KMS-11 (cell line): ENCODE measurements around the gene FOXP1.

Experiments used
- H2AFZ ChIP-seq: fragments of 200-600 bp; sonication (generic); 2 replicates; pipeline ENCODE4 v1.6.1; 2016; ENCODE audit warnings: antibody characterized with exemption, mixed run types, low read depth
- H3K27ac ChIP-seq: fragments of 200-600 bp; sonication (generic); 2 replicates; pipeline ENCODE4 v1.6.1; 2016; ENCODE audit warnings: mild to moderate bottlenecking, mixed run types
- H3K27me3 ChIP-seq: fragments of 200-600 bp; sonication (generic); 2 replicates; pipeline ENCODE4 v1.6.1; 2017; ENCODE audit warnings: mild to moderate bottlenecking, low read depth, mixed run types, moderate library complexity; ENCODE audit not compliant: insufficient read depth
- H3K36me3 ChIP-seq: fragments of 200-600 bp; sonication (generic); 2 replicates; pipeline ENCODE4 v1.6.1; 2017; ENCODE audit warnings: mild to moderate bottlenecking, mixed run types; ENCODE audit not compliant: insufficient read depth
- H3K4me1 ChIP-seq: fragments of 200-600 bp; sonication (generic); 2 replicates; pipeline ENCODE4 v1.6.1; 2016; ENCODE audit warnings: mild to moderate bottlenecking, low read depth, mixed run types; ENCODE audit not compliant: poor library complexity, severe bottlenecking
- H3K4me2 ChIP-seq: fragments of 200-600 bp; sonication (generic); 2 replicates; pipeline ENCODE4 v1.7.0; 2016; ENCODE audit warnings: mild to moderate bottlenecking, mixed run types
- H3K4me3 ChIP-seq: fragments of 200-600 bp; sonication (generic); IDR thresholded peaks from 2 replicates; pipeline ENCODE4 v1.6.1; 2017; ENCODE audit warnings: low read depth, low read length, mixed read lengths; ENCODE audit not compliant: insufficient read depth
- H3K79me2 ChIP-seq: fragments of 200-600 bp; sonication (generic); 2 replicates; pipeline ENCODE4 v1.6.1; 2016; ENCODE audit warnings: low read depth, mixed run types; ENCODE audit not compliant: insufficient read depth
- H3K9ac ChIP-seq: fragments of 200-600 bp; sonication (generic); 2 replicates; pipeline ENCODE4 v1.6.1; 2016; ENCODE audit warnings: mild to moderate bottlenecking, mixed run types
- H4K20me1 ChIP-seq: fragments of 200-600 bp; sonication (generic); 2 replicates; pipeline ENCODE4 v1.6.1; 2016; ENCODE audit warnings: mild to moderate bottlenecking, mixed run types; ENCODE audit not compliant: insufficient read depth
- CTCF ChIP-seq: fragments of 200-600 bp; sonication (generic); conservative IDR thresholded peaks from 2 replicates; pipeline ENCODE4 v1.6.1; 2017; ENCODE audit warnings: low read depth, mild to moderate bottlenecking, antibody characterized with exemption, low read length, moderate library complexity, mixed read lengths

FOXP1 gene

GRCh38 chr3:71485896-71486295 is 97.6 kb downstream of the FOXP1 start:
- TF ChIP-seq CTCF: no peak
- no peak overlapping the region for H3K4me2 ChIP-seq
- no peaks in the 10 kb centered on the region for H3K27me3 ChIP-seq
- no peaks in the 10 kb centered on the region for H3K79me2 ChIP-seq
- no peak overlapping the region for H3K4me3 ChIP-seq
- no peaks in the 10 kb centered on the region for H3K36me3 ChIP-seq
- H3K9ac ChIP-seq: no peak overlapping the region
- no peaks in the 10 kb centered on the region for H3K4me1 ChIP-seq
- no peak overlapping the region for H3K27ac ChIP-seq
- no peak overlapping the region for H2AFZ ChIP-seq
- H4K20me1 ChIP-seq: no peaks in the 10 kb centered on the region

- H3K4me2 ChIP-seq: no peak overlapping the region
- H3K9ac ChIP-seq: no peak overlapping the region
- no peaks in the 10 kb centered on the region for H3K36me3 ChIP-seq
- H3K27me3 ChIP-seq: no peaks in the 10 kb centered on the region
- H2AFZ ChIP-seq: no peak overlapping the region
- no peak overlapping the region for H3K27ac ChIP-seq
- H3K4me3 ChIP-seq: no peak overlapping the region
- no peaks in the 10 kb centered on the region for H3K79me2 ChIP-seq
- H4K20me1 ChIP-seq: no peaks in the 10 kb centered on the region
- no peaks in the 10 kb centered on the region for H3K4me1 ChIP-seq
- no peak for TF ChIP-seq CTCF
Observed at GRCh38 chr3:71484452-71484851, 99.1 kb downstream of the FOXP1 start.

GRCh38 chr3:71484047-71484446 is 99.5 kb downstream of the FOXP1 start:
- Histone ChIP-seq H4K20me1 (no peaks in the 10 kb centered on the region), H3K27ac (no peak overlapping the region), H2AFZ (no peak overlapping the region), H3K79me2 (no peaks in the 10 kb centered on the region), H3K27me3 (no peaks in the 10 kb centered on the region), H3K9ac (no peak overlapping the region), H3K4me2 (no peak overlapping the region), H3K4me1 (no peaks in the 10 kb centered on the region), H3K36me3 (no peaks in the 10 kb centered on the region), H3K4me3 (no peak overlapping the region)
- no peak for TF ChIP-seq CTCF

GRCh38 chr3:71482771-71483170 is 100.8 kb downstream of the FOXP1 start:
- H4K20me1 ChIP-seq: no peaks in the 10 kb centered on the region

More at GRCh38 chr3:71482771-71483170, 100.8 kb downstream of the FOXP1 start:
- H3K27ac ChIP-seq: no peak overlapping the region
- no peak for TF ChIP-seq CTCF
- no peaks in the 10 kb centered on the region for H3K27me3 ChIP-seq
- no peaks in the 10 kb centered on the region for H3K79me2 ChIP-seq
- H3K36me3 ChIP-seq: no peaks in the 10 kb centered on the region
- no peak overlapping the region for H3K4me2 ChIP-seq
- H3K4me1 ChIP-seq: no peaks in the 10 kb centered on the region
- H3K9ac ChIP-seq: no peak overlapping the region
- no peak overlapping the region for H3K4me3 ChIP-seq
- H2AFZ ChIP-seq: no peak overlapping the region
